Measurements from ENCODE around the gene KLHDC8A.

KLHDC8A gene

GRCh38 chr1:205379056-205379455 is 22.3 kb upstream of the KLHDC8A start:
- Mint-ChIP-seq H3K4me1 (ENCODE audit: low read depth in 2 of 2) (peaks cover 3 to 5% of the 10 kb centered on the region in 2 donors), H3K36me3 (ENCODE audit: insufficient read depth) (no peaks in the 10 kb centered on the region), H3K9me3 (no peaks in the 10 kb centered on the region), H3K27ac (no peak overlapping the region), H3K4me3 (no peak overlapping the region), H3K27me3 (peaks cover 48 to 72% of the 10 kb centered on the region in 2 donors)
- no peak for DNase-seq
- ATAC-seq (replicated peaks) = no peak

- no peaks in the 10 kb centered on the region for H3K9me3 Mint-ChIP-seq
- no peak overlapping the region for H3K4me3 Mint-ChIP-seq
- H3K27ac Mint-ChIP-seq = no peak overlapping the region
- ATAC-seq (replicated peaks) = no peak
- no peaks in the 10 kb centered on the region for H3K36me3 Mint-ChIP-seq (ENCODE audit: insufficient read depth)
- DNase-seq = no peak
- peaks cover 65 to 85% of the 10 kb centered on the region in 2 donors for H3K27me3 Mint-ChIP-seq
- H3K4me1 Mint-ChIP-seq (ENCODE audit: low read depth in 2 of 2) = peaks cover 9 to 10% of the 10 kb centered on the region in 2 donors
Measured at GRCh38 chr1:205377355-205377754, 20.6 kb upstream of the KLHDC8A start.

- H3K9me3 Mint-ChIP-seq = no peaks in the 10 kb centered on the region
- H3K27ac Mint-ChIP-seq = no peak overlapping the region
- ATAC-seq (replicated peaks) (no peak), DNase-seq (no peak)
- H3K4me1 Mint-ChIP-seq (ENCODE audit: low read depth in 2 of 2) = peaks cover 9 to 10% of the 10 kb centered on the region in 2 donors
- no peak overlapping the region for H3K4me3 Mint-ChIP-seq
- peaks cover 69 to 81% of the 10 kb centered on the region in 2 donors for H3K27me3 Mint-ChIP-seq
- H3K36me3 Mint-ChIP-seq (ENCODE audit: insufficient read depth) = no peaks in the 10 kb centered on the region
Measured at GRCh38 chr1:205376739-205377138, 20.0 kb upstream of the KLHDC8A start.

GRCh38 chr1:205375835-205376545 is 19.3 kb upstream of the KLHDC8A start:
- no peak for DNase-seq

GRCh38 chr1:205374210-205375078 is 17.7 kb upstream of the KLHDC8A start:
- Mint-ChIP-seq H3K4me1 (ENCODE audit: low read depth in 2 of 2) (peaks cover 9 to 10% of the 10 kb centered on the region in 2 donors), H3K4me3 (no peak overlapping the region), H3K27me3 (peaks cover 76 to 77% of the 10 kb centered on the region in 2 donors), H3K27ac (no peak overlapping the region), H3K36me3 (ENCODE audit: insufficient read depth) (no peaks in the 10 kb centered on the region), H3K9me3 (no peaks in the 10 kb centered on the region)
- ATAC-seq (replicated peaks) = no peak
- DNase-seq = no peak

More at GRCh38 chr1:205375835-205376545, 19.3 kb upstream of the KLHDC8A start:
- Mint-ChIP-seq H3K27me3 (peaks cover 71 to 74% of the 10 kb centered on the region in 2 donors), H3K9me3 (no peaks in the 10 kb centered on the region), H3K4me1 (ENCODE audit: low read depth in 2 of 2) (peaks cover 9 to 10% of the 10 kb centered on the region in 2 donors), H3K36me3 (ENCODE audit: insufficient read depth) (no peaks in the 10 kb centered on the region), H3K4me3 (no peak overlapping the region), H3K27ac (no peak overlapping the region)
- ATAC-seq (replicated peaks) = no peak

GRCh38 chr1:205373798-205374175 is 17.1 kb upstream of the KLHDC8A start:
- H3K27ac Mint-ChIP-seq = no peak overlapping the region
- DNase-seq = no peak
- no peaks in the 10 kb centered on the region for H3K9me3 Mint-ChIP-seq
- peaks cover 72 to 76% of the 10 kb centered on the region in 2 donors for H3K27me3 Mint-ChIP-seq
- no peak for ATAC-seq (replicated peaks)
- no peaks in the 10 kb centered on the region for H3K36me3 Mint-ChIP-seq (ENCODE audit: insufficient read depth)
- no peak overlapping the region for H3K4me3 Mint-ChIP-seq
- H3K4me1 Mint-ChIP-seq (ENCODE audit: low read depth in 2 of 2) = peaks cover 9 to 10% of the 10 kb centered on the region in 2 donors

GRCh38 chr1:205373022-205373797 is 16.5 kb upstream of the KLHDC8A start:
- peaks cover 66 to 72% of the 10 kb centered on the region in 2 donors for H3K27me3 Mint-ChIP-seq
- H3K4me1 Mint-ChIP-seq (ENCODE audit: low read depth in 2 of 2) = peaks cover 9 to 10% of the 10 kb centered on the region in 2 donors
- H3K9me3 Mint-ChIP-seq = no peaks in the 10 kb centered on the region
- ATAC-seq (replicated peaks) (no peak), DNase-seq (no peak)
- H3K36me3 Mint-ChIP-seq (ENCODE audit: insufficient read depth) = no peaks in the 10 kb centered on the region
- H3K27ac Mint-ChIP-seq = no peak overlapping the region
- H3K4me3 Mint-ChIP-seq = no peak overlapping the region

- no peak for ATAC-seq (replicated peaks)
- Mint-ChIP-seq H3K9me3 (no peaks in the 10 kb centered on the region), H3K36me3 (ENCODE audit: insufficient read depth) (no peaks in the 10 kb centered on the region), H3K27me3 (peaks cover 55 to 61% of the 10 kb centered on the region in 2 donors), H3K4me3 (no peak overlapping the region), H3K27ac (no peak overlapping the region), H3K4me1 (ENCODE audit: low read depth in 2 of 2) (peaks cover 9 to 10% of the 10 kb centered on the region in 2 donors)
- no peak for DNase-seq
Measured at GRCh38 chr1:205371871-205372660, 15.3 kb upstream of the KLHDC8A start.

GRCh38 chr1:205370780-205371179 is 14.1 kb upstream of the KLHDC8A start:
- peaks cover 42 to 53% of the 10 kb centered on the region in 2 donors for H3K27me3 Mint-ChIP-seq
- ATAC-seq (replicated peaks) (no peak), DNase-seq (no peak)
- no peaks in the 10 kb centered on the region for H3K9me3 Mint-ChIP-seq
- H3K4me1 Mint-ChIP-seq (ENCODE audit: low read depth in 2 of 2) = peaks cover 9 to 10% of the 10 kb centered on the region in 2 donors
- H3K36me3 Mint-ChIP-seq (ENCODE audit: insufficient read depth) = no peaks in the 10 kb centered on the region
- no peak overlapping the region for H3K27ac Mint-ChIP-seq
- H3K4me3 Mint-ChIP-seq = no peak overlapping the region

GRCh38 chr1:205369701-205370123 is 13.0 kb upstream of the KLHDC8A start:
- Mint-ChIP-seq H3K9me3 (no peaks in the 10 kb centered on the region), H3K36me3 (ENCODE audit: insufficient read depth) (no peaks in the 10 kb centered on the region), H3K27ac (no peak overlapping the region), H3K4me1 (ENCODE audit: low read depth in 2 of 2) (peaks cover 9 to 10% of the 10 kb centered on the region in 2 donors), H3K4me3 (no peak overlapping the region), H3K27me3 (peaks cover 35 to 49% of the 10 kb centered on the region in 2 donors)
- ATAC-seq (replicated peaks) (no peak), DNase-seq (no peak)

GRCh38 chr1:205368478-205368877 is 11.8 kb upstream of the KLHDC8A start:
- no peak for ATAC-seq (replicated peaks)
- no peaks in the 10 kb centered on the region for H3K4me1 Mint-ChIP-seq (ENCODE audit: low read depth in 2 of 2)

GRCh38 chr1:205365945-205366463 is 9.3 kb upstream of the KLHDC8A start:
- no peak overlapping the region for H3K4me3 Mint-ChIP-seq
- H3K36me3 Mint-ChIP-seq (ENCODE audit: insufficient read depth) = no peaks in the 10 kb centered on the region
- ATAC-seq (replicated peaks) (no peak), DNase-seq (no peak)
- no peaks in the 10 kb centered on the region for H3K9me3 Mint-ChIP-seq
- H3K4me1 Mint-ChIP-seq (ENCODE audit: low read depth in 2 of 2) = no peaks in the 10 kb centered on the region
- H3K27me3 Mint-ChIP-seq = peaks cover 7 to 33% of the 10 kb centered on the region in 2 donors
- no peak overlapping the region for H3K27ac Mint-ChIP-seq

More at GRCh38 chr1:205368478-205368877, 11.8 kb upstream of the KLHDC8A start:
- peaks cover 23 to 36% of the 10 kb centered on the region in 2 donors for H3K27me3 Mint-ChIP-seq
- no peaks in the 10 kb centered on the region for H3K36me3 Mint-ChIP-seq (ENCODE audit: insufficient read depth)
- no peak overlapping the region for H3K4me3 Mint-ChIP-seq
- DNase-seq = no peak
- no peak overlapping the region for H3K27ac Mint-ChIP-seq
- no peaks in the 10 kb centered on the region for H3K9me3 Mint-ChIP-seq
